Fibroblast of lung (primary cell): Measurements from ENCODE around the gene CCDC78. TPM values are rescaled to one million over a fixed set of nuclear protein-coding genes. Genes with fewer than 3 reads are reported as not detected.

Experiments used
- DNase-seq, 2 donors: peaks; one replicate each; pipeline versions ENCODE4 v3.0.0 to v3.0.0-alpha.2; 2010; ENCODE audit warnings: low read depth in 2 of 2
- H2AFZ ChIP-seq: 2 replicates; pipeline ENCODE4 v1.5.1; 2012; ENCODE audit warnings: low read length, control low read depth, inconsistent platforms
- H3K27ac ChIP-seq: 2 replicates; pipeline ENCODE4 v1.5.1; 2011; ENCODE audit warnings: low read length, control low read depth; ENCODE audit not compliant: insufficient read depth
- H3K27me3 ChIP-seq: 2 replicates; pipeline ENCODE4 v1.5.1; 2011; ENCODE audit warnings: mild to moderate bottlenecking, low read length; ENCODE audit not compliant: control insufficient read depth, insufficient read depth
- H3K36me3 ChIP-seq: 2 replicates; pipeline ENCODE4 v1.5.1; 2011; ENCODE audit warnings: low read length; ENCODE audit not compliant: control insufficient read depth, insufficient read depth
- H3K4me1 ChIP-seq: 2 replicates; pipeline ENCODE4 v1.5.1; 2011; ENCODE audit warnings: low read length; ENCODE audit not compliant: control insufficient read depth, insufficient read depth; ENCODE audit errors: extremely low read depth
- H3K4me2 ChIP-seq: 2 replicates; pipeline ENCODE4 v1.5.1; 2011; ENCODE audit warnings: low read length, control low read depth; ENCODE audit not compliant: insufficient read depth; ENCODE audit errors: extremely low read depth
- H3K4me3 ChIP-seq, 4 experiments: fragments of 200-600 bp in 1 of 4; sonication (generic) in 1 of 4; replicated peaks in 1 of 4; 2 replicates each; pipeline ENCODE4 v1.5.1; 2011 to 2016; ENCODE audit warnings: low read length in 4 of 4, low read depth in 3 of 4, mild to moderate bottlenecking in 3 of 4, control low read depth in 2 of 4, inconsistent platforms in 1 of 4, mixed read lengths in 1 of 4; ENCODE audit not compliant: insufficient read depth in 1 of 4; ENCODE audit errors: control extremely low read depth in 1 of 4
- H3K79me2 ChIP-seq: 2 replicates; pipeline ENCODE4 v1.5.1; 2012; ENCODE audit warnings: mild to moderate bottlenecking, low read length, inconsistent platforms; ENCODE audit not compliant: control insufficient read depth, insufficient read depth
- H3K9ac ChIP-seq: 2 replicates; pipeline ENCODE4 v1.5.1; 2011; ENCODE audit warnings: mild to moderate bottlenecking, low read length, control low read depth; ENCODE audit not compliant: insufficient read depth
- H3K9me3 ChIP-seq: 2 replicates; pipeline ENCODE4 v1.5.1; 2012; ENCODE audit warnings: low read depth, low read length; ENCODE audit not compliant: control insufficient read depth, insufficient read depth
- H4K20me1 ChIP-seq: 2 replicates; pipeline ENCODE4 v1.5.1; 2011; ENCODE audit warnings: low read length; ENCODE audit not compliant: control insufficient read depth, insufficient read depth; ENCODE audit errors: extremely low read depth
- CTCF ChIP-seq, 2 donors: IDR thresholded peaks in 1 of 2; conservative IDR thresholded peaks in 1 of 2; 1 replicate in 1 of 2; 2 replicates in 1 of 2; pipeline ENCODE4 v1.5.1; 2011 to 2012; ENCODE audit warnings: low read length in 2 of 2, control low read depth in 1 of 2, inconsistent platforms in 1 of 2, low read depth in 1 of 2, mild to moderate bottlenecking in 1 of 2
- EZH2 ChIP-seq: IDR thresholded peaks from 2 replicates; pipeline ENCODE4 v1.5.1; 2012; ENCODE audit warnings: low read length, control low read depth, mild to moderate bottlenecking; ENCODE audit errors: missing control alignments
- polyA plus RNA-seq, 2 donors: library from polyadenylated mRNA; depleted of rRNA in 1 of 2; stranded (reverse) in 1 of 2; unstranded in 1 of 2; fragments of >200 nt; gene quantifications; 2 replicates each; pipeline ENCODE4 v1.2.1, GENCODE V29; 2011 to 2012; ENCODE audit warnings: missing spikeins in 1 of 2
- total RNA-seq: library from RNA; depleted of rRNA; stranded (reverse); fragments of >200 nt; gene quantifications from 2 replicates; pipeline ENCODE4 v1.2.1, GENCODE V29; 2014

CCDC78 gene
- total and polyA plus RNA-seq, 2 donors (not counting 1 experiment from before 2014, with no cell fraction given), result 0.50 to 1.8 TPM

- H4K20me1 ChIP-seq, result no peaks in the 10 kb centered on the region
- H3K4me2 ChIP-seq, result peak overlapping the region; percentile 91
- H3K9me3 ChIP-seq, result no peaks in the 10 kb centered on the region
- H3K27ac ChIP-seq, result peak overlapping the region; percentile 67
- H3K4me1 ChIP-seq, result peaks cover 3% of the 10 kb centered on the region
- DNase-seq, result no peak
- H3K36me3 ChIP-seq, result peaks cover 18% of the 10 kb centered on the region
- H2AFZ ChIP-seq, result peak overlapping the region; percentile 6
- peak overlapping the region; percentile 73 for H3K9ac ChIP-seq
- peak overlapping the region; percentile 67 to 84 (median 78) for H3K4me3 ChIP-seq
- peaks cover 6% of the 10 kb centered on the region for H3K79me2 ChIP-seq
- peaks cover 11% of the 10 kb centered on the region for H3K27me3 ChIP-seq
- TF ChIP-seq EZH2, result no peak
- no peak for TF ChIP-seq CTCF (conservative IDR thresholded peaks at IDR 0.05 in 1 of 2, IDR thresholded peaks at IDR 0.05 in 1 of 2; ENCODE audit: low read depth in 1 of 2, low read length in 2 of 2)
These were observed 36.9 kb downstream of the CCDC78 start for GRCh38 chr16:689175-689897.

GRCh38 chr16:687499-687898, 38.7 kb downstream of the CCDC78 start:
- no peak for TF ChIP-seq CTCF (conservative IDR thresholded peaks at IDR 0.05 in 1 of 2, IDR thresholded peaks at IDR 0.05 in 1 of 2; ENCODE audit: low read depth in 1 of 2, low read length in 2 of 2)
- TF ChIP-seq EZH2, result no peak
- Histone ChIP-seq H3K36me3 (peaks cover 27% of the 10 kb centered on the region), H3K79me2 (peaks cover 19% of the 10 kb centered on the region), H3K4me3 (no peak overlapping the region), H2AFZ (no peak overlapping the region), H3K27me3 (no peaks in the 10 kb centered on the region), H3K9ac (no peak overlapping the region), H4K20me1 (no peaks in the 10 kb centered on the region), H3K9me3 (no peaks in the 10 kb centered on the region), H3K27ac (no peak overlapping the region), H3K4me1 (peaks cover 9% of the 10 kb centered on the region), H3K4me2 (no peak overlapping the region)
- no peak for DNase-seq

GRCh38 chr16:686459-687260, 39.6 kb downstream of the CCDC78 start:
- no peak for TF ChIP-seq CTCF (conservative IDR thresholded peaks at IDR 0.05 in 1 of 2, IDR thresholded peaks at IDR 0.05 in 1 of 2; ENCODE audit: low read depth in 1 of 2, low read length in 2 of 2)
- no peak for TF ChIP-seq EZH2
- H3K9me3 ChIP-seq, result no peaks in the 10 kb centered on the region
- no peak overlapping the region for H2AFZ ChIP-seq
- no peak overlapping the region for H3K27ac ChIP-seq
- no peak overlapping the region for H3K4me2 ChIP-seq
- H3K79me2 ChIP-seq, result peaks cover 28% of the 10 kb centered on the region
- H3K4me3 ChIP-seq, result no peak overlapping the region
- no peak for DNase-seq
- H3K9ac ChIP-seq, result no peak overlapping the region
- H3K27me3 ChIP-seq, result no peaks in the 10 kb centered on the region
- peaks cover 14% of the 10 kb centered on the region for H3K4me1 ChIP-seq
- H4K20me1 ChIP-seq, result no peaks in the 10 kb centered on the region
- H3K36me3 ChIP-seq, result peaks cover 35% of the 10 kb centered on the region
